IPS-NIHi11 (cell line): ENCODE data around the gene GPR162.
A peak's percentile ranks its signal among the peaks of the same experiment; 100 is the strongest.

Experiments
- DNase-seq: peaks from one replicate; pipeline ENCODE4 v3.0.0; 2012; ENCODE audit warnings: mixed read lengths, low spot score

Gene GPR162

DNA sequence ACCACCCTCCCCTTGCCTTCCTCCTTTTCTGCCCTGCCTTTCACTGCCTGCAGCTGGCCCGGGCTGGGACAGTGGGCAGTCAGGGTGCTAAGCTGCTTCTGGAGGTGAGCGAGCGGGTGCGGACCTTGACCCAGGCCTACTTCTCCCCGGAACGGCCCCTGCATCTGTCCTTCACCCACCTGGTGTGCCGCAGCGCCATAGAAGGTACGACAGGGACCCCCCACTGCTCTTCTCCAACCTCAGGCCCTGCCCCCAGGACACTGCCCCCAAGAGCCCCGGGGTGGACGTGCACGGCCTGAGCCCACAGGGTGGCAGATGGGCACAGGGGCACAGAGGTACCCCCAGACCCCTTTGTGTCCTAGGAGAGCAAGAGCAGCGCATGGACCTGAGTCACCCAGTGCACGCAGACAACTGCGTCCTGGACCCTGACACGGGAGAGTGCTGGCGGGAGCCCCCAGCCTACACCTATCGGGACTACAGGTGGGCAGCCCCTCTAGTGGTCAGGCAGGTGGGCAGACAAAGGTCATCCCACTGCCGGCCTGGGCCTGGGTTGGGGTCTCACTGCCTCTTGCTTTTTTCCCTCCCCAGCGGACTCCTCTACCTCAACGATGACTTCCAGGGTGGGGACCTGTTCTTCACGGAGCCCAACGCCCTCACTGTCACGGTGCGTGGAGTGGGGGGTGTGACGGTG, 15.9 kb downstream of the GPR162 start:
- DNase-seq: no peak

DNA sequence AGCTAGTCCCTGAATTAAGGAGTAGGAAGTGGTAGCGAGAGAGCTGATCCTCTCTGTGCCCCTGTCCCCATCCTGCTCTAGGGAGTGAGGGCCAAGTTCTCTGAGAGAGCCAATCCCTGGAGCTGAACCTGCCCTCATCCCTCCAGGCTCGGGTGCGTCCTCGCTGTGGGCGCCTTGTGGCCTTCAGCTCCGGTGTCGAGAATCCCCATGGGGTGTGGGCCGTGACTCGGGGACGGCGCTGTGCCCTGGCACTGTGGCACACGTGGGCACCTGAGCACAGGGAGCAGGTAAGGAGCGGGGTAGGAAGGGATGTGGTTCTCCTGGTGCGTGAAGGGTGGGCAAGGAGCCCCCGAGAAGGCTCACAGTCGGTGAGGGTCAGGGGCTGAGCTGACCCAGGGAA, 17.2 kb downstream of the GPR162 start:
- DNase-seq: no peak

DNA sequence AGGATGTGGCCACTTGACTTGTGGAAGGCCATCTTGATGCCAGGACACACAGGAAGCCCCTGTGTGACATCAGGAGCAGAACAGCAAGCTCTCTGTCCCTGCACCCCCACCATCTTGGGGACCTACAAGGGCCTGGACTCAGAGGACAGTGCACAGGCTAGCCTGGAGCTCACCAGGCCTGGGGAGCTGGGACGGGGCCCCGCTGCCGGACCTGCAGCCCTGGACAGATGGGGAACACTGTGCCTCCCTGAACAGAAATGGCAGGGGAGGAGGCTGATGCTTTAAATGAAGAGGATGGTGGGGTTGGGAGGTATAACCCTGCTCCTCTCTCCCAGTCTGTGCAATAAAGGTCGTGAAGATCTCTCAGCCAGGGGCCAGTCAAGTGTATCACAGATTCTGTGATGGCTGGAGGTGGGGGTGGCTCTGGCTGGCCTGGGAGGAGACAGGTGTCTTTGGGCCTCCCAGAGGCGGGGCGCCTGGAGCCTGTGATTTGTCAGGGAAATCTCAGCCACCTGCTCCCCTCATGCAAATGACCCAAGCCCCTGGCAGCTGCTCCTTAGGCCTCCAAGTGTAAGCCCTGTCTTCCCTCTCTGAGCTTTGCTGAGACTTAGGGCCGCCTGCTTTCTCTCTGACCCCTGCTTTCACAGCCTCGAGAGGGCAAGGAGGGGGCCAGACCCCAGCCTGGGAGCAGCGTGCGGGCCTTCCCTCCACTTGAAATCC, 18.0 kb downstream of the GPR162 start:
- DNase-seq: peak; percentile 63

DNA sequence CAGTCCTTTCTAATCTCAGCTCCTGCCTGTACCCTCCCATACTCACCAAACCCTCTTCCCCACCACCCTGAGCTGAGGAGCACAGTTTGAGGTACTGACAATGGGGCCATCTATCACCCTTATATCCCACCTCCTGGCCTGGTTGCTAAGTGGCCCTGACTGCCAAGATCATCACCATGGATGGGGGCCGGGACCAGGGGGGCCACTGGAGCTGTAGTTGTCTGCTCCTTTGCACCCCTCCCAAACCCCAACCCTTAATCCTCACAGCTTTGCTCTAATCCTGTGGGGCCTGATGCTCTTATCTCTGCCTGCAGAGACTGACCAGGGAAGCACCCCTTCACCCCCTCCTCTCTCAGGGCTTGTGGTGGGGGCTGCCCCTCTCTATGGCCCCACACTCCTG, 18.7 kb downstream of the GPR162 start:
- no peak for DNase-seq

DNA sequence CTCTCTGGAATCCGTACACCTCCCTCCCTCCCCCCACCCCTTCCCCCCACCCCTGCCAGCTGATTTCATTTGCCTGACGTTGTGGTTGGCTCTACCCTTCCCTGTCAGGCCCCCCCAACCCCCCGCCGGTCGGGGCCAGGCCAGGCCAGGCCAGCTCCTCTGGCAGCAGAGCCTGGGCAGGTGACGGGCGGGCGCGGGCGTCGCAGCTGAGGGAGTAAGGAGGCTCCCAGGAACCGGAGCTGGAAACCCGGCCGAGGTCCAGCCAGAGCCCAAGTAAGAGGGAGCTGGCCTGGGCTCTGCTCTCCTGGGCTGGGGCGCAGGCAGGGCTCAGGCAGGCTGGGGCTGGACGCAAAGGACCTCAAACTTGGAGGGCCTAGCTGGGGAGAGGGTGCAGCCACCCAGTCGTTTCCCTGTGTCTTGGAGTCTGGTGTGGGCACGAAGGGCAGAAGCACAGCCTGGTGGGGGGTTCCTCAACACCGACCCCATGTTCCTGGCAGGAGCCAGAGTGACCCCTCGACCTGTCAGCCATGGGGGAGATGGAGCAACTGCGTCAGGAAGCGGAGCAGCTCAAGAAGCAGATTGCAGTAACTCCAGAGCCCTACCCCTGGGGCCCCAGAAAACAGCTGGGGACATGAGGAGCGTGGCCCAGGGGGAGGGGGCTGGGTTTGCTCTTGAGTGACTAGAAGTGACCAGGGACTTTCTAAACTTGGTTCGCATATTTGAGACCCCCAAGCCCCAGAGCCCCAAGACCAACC, 19.3 kb downstream of the GPR162 start, which contains the start of gene GNB3:
Gene GNB3 (plus strand): TSS at position 165 of the 755 bp plus-strand sequence. CDS start 363 bp downstream, at position 528.
- DNase-seq: no peak

DNA sequence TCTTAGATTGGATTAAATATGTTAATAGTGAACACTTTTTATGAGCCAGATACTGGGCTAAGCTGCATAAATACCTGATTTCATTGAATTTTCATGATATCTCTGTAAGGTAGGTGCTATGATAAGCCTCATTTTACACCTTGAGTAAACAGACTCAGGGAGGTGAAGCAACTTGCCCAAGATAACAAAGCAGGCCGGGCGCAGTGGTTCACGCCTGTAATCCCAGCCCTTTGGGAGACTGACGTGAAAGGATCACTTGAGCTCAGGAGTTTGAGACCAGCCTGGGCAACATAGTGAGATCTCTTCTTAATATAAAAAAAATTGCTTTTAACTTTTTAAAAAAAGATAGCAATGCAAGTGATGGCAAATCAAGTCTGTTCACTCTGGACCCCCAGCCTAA, 20.5 kb downstream of the GPR162 start:
- DNase-seq: no peak

DNA sequence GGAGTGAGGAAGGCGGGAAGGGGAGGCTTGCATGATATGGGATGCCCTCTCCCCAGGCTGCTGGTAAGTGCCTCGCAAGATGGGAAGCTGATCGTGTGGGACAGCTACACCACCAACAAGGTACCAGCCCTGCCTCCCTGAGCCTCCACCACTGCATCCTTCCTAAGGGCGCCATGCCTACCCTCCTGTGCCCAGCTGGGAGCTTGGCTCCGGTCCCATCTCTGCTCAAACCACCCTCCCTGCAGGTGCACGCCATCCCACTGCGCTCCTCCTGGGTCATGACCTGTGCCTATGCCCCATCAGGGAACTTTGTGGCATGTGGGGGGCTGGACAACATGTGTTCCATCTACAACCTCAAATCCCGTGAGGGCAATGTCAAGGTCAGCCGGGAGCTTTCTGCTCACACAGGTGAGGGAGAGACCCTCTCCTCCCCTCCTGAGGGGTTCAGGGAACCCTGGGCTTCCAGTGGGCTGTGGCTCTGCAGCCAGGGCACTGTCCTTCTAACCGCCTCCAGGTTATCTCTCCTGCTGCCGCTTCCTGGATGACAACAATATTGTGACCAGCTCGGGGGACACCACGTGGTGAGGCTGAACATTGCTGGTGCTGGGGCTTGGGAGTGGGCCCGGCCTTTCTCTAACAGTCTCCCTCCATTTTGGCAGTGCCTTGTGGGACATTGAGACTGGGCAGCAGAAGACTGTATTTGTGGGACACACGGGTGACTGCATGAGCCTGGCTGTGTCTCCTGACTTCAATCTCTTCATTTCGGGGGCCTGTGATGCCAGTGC, 21.7 kb downstream of the GPR162 start:
- DNase-seq: peak; percentile 59

DNA sequence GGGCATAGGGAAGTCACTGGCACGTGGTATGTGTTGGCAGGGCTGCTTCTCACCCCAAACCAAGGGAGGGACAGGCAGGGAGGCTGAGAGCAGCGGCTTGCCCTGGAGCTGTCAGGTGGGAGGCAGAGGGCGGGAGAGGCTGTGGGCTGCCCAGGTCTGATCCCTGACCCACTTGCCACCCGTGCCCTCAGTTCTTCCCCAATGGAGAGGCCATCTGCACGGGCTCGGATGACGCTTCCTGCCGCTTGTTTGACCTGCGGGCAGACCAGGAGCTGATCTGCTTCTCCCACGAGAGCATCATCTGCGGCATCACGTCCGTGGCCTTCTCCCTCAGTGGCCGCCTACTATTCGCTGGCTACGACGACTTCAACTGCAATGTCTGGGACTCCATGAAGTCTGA, 23.8 kb downstream of the GPR162 start:
- no peak for DNase-seq

DNA sequence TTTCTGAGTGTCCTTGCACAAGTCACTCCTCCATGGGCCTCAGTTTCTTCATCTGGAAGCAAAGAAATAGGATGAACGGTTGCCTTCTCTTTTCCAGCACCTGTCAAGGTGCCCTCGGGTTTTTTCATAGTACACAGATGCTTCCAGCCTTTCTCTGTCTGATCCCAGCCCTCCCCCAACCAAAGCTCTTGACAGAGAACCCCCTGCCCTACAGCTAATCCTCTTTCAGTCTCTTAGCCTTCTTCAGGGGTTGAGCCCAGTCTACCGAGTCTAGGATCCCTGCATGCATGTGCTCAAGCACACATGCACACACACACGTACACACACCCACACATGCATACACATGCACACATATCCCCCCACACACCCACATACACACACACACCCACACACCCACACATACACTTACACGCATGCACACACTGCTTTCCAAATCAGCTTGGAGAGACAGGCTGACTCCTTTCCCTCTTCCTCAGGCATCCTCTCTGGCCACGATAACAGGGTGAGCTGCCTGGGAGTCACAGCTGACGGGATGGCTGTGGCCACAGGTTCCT, 24.8 kb downstream of the GPR162 start:
- no peak for DNase-seq

DNA sequence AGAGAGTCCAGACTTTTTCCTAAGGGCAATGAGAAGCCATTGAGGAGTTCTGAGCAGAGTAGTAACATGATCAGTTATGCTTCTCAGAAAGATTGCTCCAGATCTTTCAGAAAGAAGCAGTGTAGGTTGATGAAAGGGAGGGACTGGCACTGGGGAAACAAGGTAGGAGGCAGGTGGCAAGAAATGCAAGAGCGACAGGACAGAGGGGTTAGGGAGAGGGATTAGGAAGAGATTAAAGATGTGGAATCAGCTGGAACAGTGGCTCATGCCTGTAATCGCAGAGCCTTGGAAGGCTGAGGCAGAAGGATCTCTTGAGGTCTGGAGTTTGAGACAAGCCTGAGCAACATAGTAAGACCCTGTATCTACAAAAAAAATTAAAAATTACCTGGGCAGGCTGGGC, 26.1 kb downstream of the GPR162 start:
- DNase-seq: no peak

DNA sequence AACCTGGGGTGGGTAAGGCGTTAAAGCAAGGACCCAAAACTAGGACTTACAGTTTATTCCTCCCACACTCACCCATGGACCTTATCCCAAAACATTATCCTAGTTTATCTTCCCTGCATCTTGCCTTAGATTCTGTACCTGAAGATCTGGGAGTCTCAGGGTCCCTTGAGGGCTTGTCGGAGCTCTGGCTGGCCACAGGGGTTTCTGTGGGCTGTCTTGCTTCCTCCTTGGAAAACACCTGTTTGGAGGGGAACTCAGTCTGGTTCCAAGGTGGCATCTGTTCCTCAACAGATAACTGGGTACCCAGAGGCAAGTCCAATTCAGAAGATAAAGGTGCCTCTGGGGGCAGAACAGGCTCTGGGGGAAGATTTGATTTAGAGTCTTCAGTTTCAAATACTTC, 27.8 kb downstream of the GPR162 start:
- DNase-seq: no peak

DNA sequence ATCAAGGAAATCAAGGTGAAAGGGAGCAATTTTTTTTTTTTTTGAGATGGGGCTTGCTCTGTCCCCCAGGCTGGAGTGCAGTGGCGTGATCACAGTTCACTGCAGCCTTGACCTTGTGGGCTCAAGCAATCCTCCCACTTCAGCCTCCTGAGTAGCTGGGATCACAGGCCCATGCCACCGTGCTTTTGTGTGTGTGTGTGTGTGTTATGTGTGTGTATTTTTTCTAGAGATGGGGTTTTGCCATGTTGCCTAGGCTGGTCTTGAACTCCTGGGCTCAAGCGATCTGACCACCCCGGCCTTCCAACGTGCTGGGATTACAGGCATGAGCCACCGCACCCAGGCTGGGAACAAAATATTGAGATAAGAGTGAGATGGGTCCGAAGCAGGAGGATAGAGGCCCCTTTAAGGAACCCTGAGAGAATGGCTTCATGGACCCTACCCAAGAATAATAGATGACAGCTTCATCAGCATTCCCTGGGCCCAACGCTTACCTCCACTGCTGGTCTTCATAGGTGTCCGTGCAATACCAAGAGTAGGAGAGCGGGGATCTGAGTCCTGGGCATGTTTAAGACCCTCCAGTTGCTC, 28.4 kb downstream of the GPR162 start:
- no peak for DNase-seq

DNA sequence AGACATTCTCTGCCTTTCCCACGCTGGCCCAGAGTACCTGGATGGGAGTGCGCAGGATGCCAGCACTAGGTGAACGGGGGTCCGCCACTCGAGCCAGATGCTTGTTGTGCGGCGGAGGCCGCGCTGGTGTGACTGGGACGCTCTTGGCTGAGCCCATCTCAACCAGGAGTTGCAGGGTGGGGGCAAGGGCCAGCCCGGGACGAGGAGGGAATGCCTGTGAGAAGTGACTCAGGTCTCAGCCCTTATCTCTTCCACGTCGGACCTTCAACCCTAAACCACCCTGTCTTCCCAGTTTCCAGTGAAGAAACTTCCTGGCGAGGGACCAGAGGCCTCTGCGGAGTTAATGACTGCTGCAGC, 29.2 kb downstream of the GPR162 start:
- DNase-seq: no peak

DNA sequence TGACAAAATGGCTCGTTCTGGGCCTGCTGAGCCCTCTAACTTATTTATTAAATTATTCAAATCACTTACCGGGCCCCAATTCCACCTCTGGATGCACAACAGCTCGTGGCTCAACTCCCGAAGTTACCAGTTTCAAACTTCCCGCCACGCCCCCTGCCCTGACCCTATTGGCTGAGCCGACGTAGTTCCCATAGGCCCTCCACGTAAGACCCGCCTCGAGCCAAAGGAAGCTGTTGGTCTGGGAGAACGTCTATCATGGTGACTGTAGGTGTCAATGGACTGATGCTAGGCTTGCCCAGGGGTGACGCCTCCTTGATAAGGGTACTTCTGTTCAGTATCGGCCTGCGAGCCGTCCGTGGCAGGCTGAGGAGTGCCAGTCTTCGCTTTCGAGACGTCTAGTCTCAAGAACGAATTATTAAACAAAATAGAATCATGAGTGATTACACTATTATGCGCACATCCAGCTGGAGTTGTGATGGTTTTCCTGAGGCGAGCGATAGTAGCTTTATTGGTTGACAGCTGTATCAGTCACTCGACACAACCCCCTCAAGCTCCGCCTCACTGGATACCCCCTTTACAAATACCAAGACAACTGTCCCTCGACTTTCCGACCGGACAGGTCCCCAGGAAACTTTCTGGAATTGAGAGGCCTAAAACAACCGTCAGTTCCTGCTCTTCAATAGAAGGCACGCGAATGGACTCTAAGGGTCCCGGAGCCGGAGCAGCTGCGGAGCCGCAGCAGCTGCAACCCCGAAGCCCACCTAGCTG, 29.7 kb downstream of the GPR162 start, which contains the start of gene CDCA3:
Gene CDCA3 (minus strand): TSS at position 134 of the 768 bp plus-strand sequence. CDS start 334 bp downstream, outside the sequence.
- peak; percentile 99 for DNase-seq

DNA sequence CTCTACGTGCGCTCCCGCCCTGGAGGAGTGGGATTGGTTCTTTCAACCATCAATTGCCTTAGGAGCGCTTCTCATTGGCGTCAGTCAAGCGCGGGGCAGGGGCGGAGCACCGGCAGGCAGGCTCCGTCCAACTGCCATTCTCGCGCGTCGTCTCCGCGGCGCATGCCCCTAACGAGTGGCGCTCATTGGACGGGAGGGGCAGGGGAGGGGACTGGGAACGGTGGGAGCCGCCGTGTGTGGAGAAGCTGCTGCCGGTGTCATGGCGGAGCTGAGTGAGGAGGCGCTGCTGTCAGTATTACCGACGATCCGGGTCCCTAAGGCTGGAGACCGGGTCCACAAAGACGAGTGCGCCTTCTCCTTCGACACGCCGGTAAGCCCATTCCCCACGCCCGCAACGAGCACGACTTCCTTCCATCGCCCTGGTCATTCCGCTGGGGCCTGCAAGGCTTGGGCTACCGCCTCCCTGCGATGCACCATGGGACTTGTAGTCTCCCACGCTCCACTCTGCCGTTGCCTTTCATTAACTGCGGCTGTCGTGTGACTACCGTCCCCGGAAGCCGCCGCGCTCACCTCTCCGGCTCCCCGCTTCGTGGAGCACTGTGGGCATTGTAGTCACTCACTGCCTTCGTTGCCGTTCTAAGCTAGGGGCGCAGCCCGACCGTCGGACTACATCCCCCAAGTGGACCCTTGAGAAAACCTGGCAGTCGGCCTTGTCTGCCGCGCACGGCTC, 30.5 kb downstream of the GPR162 start, which contains the start of gene USP5:
Gene USP5 (plus strand): TSS at position 230 of the 730 bp plus-strand sequence. CDS start 30 bp downstream, at position 260.
- peak; percentile 94 for DNase-seq

DNA sequence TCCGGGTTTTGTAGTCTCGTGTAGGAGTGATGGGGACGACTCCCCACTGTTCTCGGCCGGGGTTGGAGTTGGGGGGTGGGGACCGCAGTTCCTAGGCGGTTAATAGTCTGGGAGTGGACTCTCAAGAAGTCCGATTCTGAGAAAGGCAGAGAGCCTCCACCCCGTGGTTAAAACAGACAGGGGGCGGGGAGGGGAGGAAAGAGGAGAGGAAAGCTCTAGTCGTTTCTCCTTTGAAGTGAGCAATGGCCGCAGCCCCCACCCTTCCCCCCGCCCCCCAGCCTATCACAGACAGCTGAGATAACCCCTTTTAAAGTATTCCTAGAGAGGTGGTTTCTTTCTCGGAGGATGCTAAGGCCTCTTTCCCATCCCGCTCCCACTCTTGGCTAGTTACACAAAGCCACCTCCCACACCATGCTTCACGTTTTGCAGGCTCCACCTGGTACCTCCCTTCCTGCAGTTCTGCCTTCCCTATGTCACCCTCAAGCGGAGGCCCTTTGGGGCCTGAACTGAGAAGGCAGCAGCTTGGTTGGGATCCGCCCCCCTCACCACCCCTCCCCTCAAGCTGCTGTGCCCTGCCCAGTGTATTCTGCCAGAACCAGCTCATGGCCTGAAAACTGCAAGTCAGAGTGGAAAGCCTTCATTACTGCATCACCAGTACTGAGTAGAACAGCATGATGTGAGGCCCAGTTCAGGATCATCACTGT, 31.2 kb downstream of the GPR162 start:
- DNase-seq: peak; percentile 70

DNA sequence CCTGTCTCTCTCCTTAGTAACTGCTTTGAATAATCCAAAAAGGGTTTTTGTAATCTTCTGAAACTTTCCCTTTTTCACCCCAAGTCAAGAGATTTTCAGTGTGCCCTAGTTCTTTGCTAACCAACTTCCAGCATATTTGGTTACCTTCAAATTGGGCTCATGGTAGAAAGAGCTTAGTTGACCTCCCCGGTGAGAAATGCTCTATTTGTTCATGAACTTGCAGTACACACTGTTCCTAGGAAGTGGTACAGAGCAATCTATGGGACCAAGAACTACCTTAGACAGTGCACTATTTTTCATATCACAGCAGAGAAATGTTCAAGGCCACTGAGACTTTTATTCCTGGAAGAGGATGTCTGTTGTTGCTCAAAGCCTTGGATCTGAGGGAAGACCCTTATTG, 32.0 kb downstream of the GPR162 start:
- DNase-seq: no peak

DNA sequence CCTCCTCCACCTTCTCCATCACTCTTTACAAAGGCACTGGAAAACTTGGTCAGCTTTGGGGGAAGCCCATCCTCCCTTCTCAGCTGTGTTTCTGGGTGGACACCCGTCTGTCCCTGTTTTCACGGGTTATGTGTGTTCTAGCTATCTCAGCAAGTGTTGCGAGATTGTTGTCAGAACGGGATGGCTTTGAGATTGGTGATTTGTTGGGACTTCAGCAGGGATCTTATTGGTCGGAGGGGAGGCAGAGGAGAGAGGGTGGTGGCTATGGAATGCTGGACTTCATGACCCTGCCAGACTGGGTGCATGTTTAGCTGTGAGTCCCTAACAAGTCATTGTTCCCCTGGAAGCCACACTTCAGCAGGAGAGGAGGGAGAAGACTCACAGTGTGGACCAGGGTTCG, 32.4 kb downstream of the GPR162 start:
- DNase-seq: no peak

DNA sequence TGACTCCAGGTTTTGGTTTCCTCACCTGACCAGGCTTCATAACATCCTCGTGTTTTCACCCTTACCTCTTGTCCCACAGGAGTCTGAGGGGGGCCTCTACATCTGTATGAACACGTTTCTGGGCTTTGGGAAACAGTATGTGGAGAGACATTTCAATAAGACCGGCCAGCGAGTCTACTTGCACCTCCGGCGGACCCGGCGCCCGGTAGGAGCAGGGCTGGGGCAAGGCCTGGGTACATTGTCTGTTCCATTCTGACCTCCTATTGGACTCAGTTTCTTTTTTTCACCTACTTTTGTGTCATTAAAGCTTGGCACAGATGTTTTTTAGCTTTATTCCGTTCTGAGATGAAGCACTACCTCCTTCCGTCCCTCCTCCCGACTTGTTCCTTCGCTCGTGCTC, 33.7 kb downstream of the GPR162 start:
- DNase-seq: no peak
